SHP77 (cell line): Measurements from ENCODE around the gene OR8J1.
"Not testable (repeated sequence)": the region's sequence is repeated elsewhere in the genome, so short reads cannot be mapped to it uniquely, and the experiment has no call there.

Experiments
- DNase-seq, 2 experiments: peaks; one replicate each; lab custom pipeline; 2025; lab: John Stamatoyannopoulos, UW

Gene OR8J1, protein sequence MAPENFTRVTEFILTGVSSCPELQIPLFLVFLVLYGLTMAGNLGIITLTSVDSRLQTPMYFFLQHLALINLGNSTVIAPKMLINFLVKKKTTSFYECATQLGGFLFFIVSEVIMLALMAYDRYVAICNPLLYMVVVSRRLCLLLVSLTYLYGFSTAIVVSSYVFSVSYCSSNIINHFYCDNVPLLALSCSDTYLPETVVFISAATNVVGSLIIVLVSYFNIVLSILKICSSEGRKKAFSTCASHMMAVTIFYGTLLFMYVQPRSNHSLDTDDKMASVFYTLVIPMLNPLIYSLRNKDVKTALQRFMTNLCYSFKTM

DNA sequence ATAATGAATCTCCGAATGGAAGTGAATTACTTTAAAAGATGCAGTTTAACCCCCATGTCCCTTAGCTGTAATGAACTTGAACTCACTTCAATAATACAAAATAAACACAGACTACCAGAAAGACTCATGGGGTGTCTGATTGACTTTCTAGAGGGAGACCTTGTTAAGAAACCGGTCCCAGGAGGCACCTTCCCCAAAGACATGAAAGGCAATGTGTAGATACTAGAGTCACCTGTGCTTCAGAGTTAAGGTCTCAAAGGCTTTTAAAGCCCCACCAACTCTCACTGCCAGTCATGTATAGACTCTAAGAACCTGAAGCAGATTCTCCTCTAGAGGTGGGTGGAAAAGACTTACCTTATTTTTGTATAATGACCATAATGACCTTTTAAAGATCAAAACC lies at the start of gene OR8J1:
Gene OR8J1 (plus strand): TSS at position 301 of the 400 bp plus-strand sequence. CDS start 5,956 bp downstream, outside the sequence.
- no peak for DNase-seq

DNA sequence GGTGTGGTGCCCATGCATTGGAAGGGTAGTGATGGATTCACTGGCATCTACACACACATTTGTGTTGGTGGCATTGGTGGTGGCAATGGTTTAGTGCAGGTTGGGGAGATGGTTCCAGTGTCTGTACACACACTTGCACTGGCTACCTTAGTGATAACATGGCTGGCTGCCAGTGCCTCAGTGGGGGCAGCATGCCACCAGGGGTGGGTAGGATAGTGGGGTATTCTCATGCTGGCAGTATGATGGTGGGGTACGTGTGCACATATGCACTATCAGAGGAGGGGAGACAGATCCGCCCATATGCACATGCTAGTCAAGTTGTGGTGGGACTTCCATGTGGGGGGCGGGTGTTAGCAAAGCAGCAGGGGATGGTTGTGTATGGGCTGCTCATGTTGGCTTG lies 46.3 kb upstream of the OR8J1 start:
- no peak for DNase-seq

DNA sequence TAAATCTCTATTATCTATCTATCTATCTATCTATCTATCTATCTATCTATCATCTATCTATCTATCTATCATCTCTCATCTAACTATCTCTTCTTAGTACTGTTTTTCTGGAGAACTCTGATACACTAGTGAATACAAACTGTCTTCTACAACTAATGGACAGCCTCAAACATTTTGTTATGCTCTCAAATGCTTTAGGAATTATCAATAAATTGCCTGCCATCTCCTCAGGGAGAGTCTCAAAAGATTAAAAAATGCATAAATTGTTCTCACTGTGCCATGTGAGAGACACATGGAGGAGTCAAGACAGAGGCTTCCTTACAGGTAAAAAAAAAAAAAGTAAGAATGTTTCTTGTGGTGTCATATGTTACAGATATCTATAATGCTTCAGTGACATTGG lies 39.2 kb upstream of the OR8J1 start, which contains the start of gene OR8K3:
Gene OR8K3 (plus strand): TSS at position 301 of the 400 bp plus-strand sequence. CDS start 3,163 bp downstream, outside the sequence.
- no peak for DNase-seq

DNA sequence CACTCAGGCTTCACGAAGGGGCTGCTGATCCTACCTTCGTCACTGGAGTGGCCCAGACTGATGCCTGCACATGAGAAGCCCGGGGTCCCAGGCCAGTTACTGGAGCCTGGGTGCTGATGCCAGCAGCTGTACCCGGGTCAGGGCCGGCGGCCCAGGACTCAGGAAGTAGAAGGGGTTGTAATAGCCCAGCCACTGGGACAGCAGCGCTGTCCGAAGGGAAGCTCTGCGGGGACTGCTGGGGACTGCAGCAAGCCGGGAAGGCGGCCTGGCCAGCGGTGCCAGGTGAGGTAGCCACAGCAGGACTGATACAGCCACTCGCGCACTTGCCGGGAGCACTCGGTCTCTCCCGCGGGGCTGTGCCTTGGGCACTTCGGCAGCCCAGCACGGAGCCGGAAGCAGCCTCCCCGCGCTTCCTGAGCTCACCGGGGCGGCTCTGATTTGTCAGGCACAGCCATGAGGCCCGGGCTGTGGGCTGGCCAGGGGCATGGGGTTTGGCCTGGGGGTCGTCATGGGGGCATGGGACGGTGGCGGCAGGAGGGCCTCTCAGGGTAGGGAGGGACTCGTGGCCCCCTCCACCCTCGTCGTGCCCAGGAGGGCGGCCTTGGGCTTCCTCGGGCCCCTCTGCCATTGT lies 22.1 kb upstream of the OR8J1 start:
- no peak for DNase-seq

DNA sequence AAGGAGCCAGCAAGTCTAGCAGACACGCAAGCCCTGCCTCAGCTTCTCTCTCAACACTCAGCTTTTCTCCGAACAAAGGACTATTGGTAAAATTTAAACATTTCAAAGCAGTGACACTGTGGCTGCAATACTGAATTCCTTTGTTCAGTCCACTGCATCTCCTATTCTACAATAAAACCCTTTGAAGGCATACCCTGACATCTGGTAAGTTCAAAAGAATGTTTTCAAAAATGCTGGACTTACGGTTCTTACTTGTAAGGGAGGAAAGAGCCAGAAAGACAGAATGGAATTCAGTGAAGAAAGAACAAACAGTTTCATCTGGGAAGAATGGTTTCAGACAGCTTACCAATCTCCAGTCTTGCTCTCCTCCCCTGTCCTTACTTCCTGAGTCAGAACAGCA lies 20.9 kb upstream of the OR8J1 start:
- no peak for DNase-seq

DNA sequence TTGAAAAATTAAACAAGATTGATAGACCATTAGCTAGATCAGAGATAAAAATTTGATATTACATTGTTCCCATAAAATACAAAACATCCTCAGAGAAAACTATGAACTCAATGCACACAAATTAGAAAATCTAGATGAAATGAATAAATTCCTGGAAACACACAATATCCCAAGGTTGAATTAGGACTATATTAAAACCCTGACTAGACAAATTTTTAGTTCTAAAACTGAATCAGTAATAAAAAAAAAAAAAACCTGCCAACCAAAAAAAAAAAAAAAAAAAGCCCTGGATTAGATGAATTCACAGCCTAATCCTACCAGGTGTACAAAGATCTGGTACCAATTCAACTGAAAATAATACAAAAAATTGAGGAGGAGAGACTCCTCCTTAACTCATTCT lies 13.8 kb upstream of the OR8J1 start:
- no peak for DNase-seq

DNA sequence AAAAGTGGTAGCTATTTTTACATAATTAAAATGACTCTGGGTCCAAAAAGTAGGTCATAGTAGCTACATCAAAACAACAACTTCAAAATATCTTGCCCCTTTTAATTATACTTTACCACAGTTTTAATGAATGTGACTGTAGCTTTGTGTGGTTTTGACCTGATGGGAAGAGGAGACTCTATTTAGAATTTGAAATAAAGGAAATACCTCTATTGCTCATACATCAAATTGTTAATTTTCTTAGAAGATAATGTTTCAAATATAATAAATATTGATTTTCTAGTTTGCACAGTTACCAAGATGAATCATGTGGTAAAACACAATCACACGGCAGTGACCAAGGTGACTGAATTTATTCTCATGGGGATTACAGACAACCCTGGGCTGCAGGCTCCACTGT lies 8.4 kb upstream of the OR8J1 start, which contains the start of gene OR8K1:
Gene OR8K1 (plus strand): TSS at position 301 of the 400 bp plus-strand sequence. CDS start 0 bp downstream, at position 301.
- DNase-seq: no peak

DNA sequence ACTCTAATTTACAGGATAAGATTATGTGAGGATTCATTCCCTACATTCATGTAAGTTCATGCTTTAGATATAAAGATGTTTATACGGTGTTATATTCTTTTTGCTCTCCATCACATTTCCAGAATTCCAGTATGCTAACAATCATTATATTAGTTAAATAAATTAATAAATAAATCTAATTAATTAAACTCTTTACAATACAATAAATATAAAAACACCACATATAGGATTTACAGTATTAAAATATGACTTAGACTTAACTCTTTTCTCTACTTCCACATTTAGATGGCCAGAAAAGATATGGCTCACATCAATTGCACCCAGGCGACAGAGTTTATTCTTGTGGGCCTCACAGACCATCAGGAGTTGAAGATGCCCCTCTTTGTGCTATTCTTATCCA lies 21.2 kb downstream of the OR8J1 start, which contains the start of gene OR8U1:
Gene OR8U1 (plus strand): TSS at position 301 of the 400 bp plus-strand sequence. CDS start 0 bp downstream, at position 301.
- no peak for DNase-seq

DNA sequence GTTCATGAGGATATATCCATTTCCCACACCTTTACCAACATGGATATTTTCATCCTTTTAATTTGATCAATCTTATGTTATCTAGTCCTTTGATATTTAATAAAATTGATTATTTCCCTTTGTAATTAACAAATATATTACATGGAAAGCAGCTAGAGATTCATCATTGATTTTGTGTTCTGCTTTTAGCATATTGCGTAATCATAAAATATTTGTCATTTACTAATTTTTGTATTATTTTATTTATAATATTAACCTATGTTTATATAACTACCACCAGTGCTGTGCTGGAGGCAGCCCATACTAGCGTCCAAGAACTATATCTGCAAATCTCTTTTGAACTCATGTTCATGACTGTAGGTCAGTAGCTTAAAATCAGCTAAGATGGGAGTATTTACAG lies 26.0 kb downstream of the OR8J1 start:
- DNase-seq: no peak

DNA sequence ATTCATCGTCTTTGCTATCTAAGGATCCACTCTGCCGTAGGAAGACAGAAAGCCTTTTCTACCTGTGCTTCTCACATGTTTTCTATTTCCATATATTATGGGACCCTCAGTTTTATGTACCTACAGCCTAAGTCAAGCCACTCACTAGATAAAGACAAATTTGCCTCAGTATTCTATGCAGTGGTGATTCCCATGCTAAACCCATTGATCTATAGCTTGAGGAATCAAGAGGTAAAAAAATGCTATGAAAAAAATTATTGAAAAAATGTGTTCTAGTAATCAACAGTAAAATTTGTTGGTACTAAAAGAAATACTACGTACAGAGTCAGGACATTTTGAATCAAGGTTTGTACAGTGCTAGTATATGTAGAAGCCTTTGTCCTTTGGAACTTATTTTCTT lies 40.3 kb downstream of the OR8J1 start:
- DNase-seq: no peak

DNA sequence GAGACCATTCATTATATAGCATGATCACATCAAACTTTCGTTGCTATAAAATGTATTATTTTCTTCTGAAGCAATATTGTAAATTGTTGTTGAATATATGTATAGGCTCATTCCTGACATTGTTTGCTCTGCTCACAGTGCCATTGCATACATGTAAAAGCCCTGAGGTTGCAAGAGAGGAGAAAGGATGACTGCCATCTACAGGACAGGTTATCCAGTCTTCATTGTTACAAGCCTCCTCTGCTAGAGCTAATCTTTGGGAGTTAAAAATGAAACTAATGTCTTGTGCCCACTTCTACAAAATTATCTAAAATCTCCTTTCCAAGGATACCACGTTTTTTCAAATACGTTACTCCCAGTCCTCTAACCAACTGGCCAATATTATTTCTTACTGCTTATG lies 42.0 kb downstream of the OR8J1 start:
- DNase-seq: no peak

DNA sequence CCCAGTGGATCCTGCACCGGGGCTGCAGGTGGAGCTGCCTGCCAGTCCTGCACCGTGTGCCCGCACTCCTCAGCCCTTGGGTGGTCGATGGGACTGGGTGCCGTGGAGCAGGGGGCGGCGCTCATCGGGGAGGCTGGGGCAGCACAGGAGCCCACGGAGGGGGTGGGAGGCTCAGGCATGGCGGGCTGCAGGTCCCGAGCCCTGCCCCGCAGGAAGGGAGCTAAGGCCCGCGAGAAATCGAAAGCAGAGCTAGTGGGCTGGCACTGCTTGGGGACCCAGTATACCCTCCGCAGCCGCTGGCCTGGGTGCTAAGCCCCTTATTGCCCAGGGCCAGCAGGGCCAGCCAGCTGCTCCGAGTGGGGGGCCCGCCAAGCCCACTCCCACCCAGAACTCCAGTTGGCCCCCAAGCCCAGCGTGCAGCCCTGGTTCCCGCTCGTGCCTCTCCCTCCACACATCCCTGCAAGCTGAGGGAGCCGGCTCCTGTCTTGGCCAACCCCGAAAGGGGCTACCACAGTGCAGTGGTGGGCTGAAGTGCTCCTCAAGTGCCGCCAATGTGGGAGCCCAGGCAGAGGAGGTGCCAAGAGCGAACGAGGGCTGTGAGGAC lies 47.9 kb downstream of the OR8J1 start:
- not testable (repeated sequence) for DNase-seq

DNA sequence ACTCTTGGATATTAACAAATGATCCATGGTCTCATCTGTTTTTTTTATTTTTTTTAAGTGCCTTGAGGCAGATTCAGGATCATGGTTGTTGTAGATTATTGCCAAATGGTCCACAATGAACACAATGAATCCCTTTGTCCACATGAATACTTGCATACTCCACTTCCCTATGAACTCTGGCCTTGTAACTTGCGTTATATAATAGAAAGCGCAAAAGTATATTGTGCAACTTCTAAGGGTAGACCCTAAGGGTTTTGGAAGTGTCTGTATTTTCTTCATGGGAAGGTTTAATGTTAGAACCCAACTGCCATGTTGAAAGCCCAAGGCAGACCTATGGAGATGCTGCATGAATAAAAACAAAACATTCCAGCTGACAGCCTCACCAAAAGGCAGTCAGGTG lies 50.3 kb downstream of the OR8J1 start:
- DNase-seq: no peak

DNA sequence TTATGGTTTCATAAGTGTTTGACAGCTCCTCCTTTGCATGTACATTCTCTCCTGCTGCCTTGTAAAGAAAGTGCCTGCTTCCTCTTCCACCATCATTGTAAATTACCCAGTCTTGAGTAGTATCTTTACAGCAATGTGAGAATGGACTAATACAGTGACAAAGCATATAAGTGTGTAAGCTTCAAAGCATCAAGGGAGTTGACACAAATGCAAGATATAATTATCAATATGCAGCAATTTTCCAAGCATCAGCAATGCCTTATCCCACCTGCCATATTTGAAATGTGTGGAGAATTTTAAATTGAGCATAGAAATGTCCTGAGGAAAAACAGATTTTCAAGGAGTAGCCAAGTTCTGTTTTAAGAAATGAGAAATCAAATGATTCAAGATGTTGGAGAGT lies 56.7 kb downstream of the OR8J1 start:
- no peak for DNase-seq
